B cell (primary cell): ENCODE data around the gene GRIP2. TPM values are rescaled to one million over a fixed set of nuclear protein-coding genes. Genes with fewer than 3 reads are reported as not detected.

Experiments
- ATAC-seq: fragments of 200-7000 bp; cut with Tn5 transposase; one replicate; pipeline ENCODE4 v1.10.0; 2021; ENCODE audit warnings: low read depth, mild to moderate bottlenecking, moderate number of reproducible peaks, moderate library complexity
- CTCF ChIA-PET: fragments of 350-600 bp; sonication (Branson Sonifier 250); formaldehyde crosslinking; loops from one replicate; lab custom pipeline; 2021; ENCODE audit warnings: antibody characterized with exemption, inconsistent platforms; lab: Charles Lee
- POLR2A ChIA-PET: fragments of 350-600 bp; sonication (Branson Sonifier 250); formaldehyde crosslinking; loops from one replicate; lab custom pipeline; 2021; ENCODE audit warnings: antibody characterized with exemption; lab: Charles Lee
- DNase-seq: peaks from one replicate; pipeline ENCODE4 v3.0.0; 2013
- H2AFZ ChIP-seq: 2 replicates; pipeline ENCODE4 v1.6.1; 2012; ENCODE audit warnings: mild to moderate bottlenecking, low read depth, low read length; ENCODE audit not compliant: insufficient read depth, poor library complexity, severe bottlenecking
- H3K27ac ChIP-seq, 2 donors: 1 replicate in 1 of 2; 2 replicates in 1 of 2; pipeline ENCODE4 v1.5.1; 2012 to 2013; ENCODE audit warnings: low read length in 2 of 2, mild to moderate bottlenecking in 2 of 2, moderate library complexity in 1 of 2
- H3K27me3 ChIP-seq, 4 experiments: fragments of 200-600 bp in 1 of 4; sonication (generic) in 1 of 4; replicated peaks in 1 of 4; 1 replicate in 2 of 4; 2 replicates in 2 of 4; pipeline versions ENCODE4 v1.6.1 to v1.7.0; 2013 to 2016; ENCODE audit warnings: low read length in 3 of 4, mild to moderate bottlenecking in 2 of 4, mixed read lengths in 1 of 4, moderate library complexity in 1 of 4; ENCODE audit not compliant: insufficient read depth in 4 of 4, control insufficient read depth in 3 of 4; ENCODE audit errors: control extremely low read depth in 1 of 4
- H3K36me3 ChIP-seq, 2 experiments: replicated peaks in 1 of 2; 1 replicate in 1 of 2; 2 replicates in 1 of 2; pipeline versions ENCODE4 v1.6.1 to v1.7.1; 2013; ENCODE audit warnings: low read length in 1 of 2; ENCODE audit not compliant: insufficient read depth in 2 of 2, control insufficient read depth in 1 of 2; ENCODE audit errors: control extremely low read depth in 1 of 2, extremely low read depth in 1 of 2
- H3K4me1 ChIP-seq, 2 donors: fragments of 200-600 bp in 1 of 2; sonication (generic) in 1 of 2; 1 replicate in 1 of 2; 2 replicates in 1 of 2; pipeline versions ENCODE4 v1.5.1 to v1.6.1; 2013 to 2017; ENCODE audit warnings: low read length in 2 of 2; ENCODE audit not compliant: control insufficient read depth in 2 of 2, insufficient read depth in 2 of 2
- H3K4me2 ChIP-seq: replicated peaks from 2 replicates; pipeline ENCODE3; 2012; ENCODE audit warnings: mild to moderate bottlenecking, low read depth, low read length; ENCODE audit not compliant: poor library complexity, severe bottlenecking
- H3K4me3 ChIP-seq, 5 experiments: fragments of 200-600 bp in 1 of 5; sonication (generic) in 1 of 5; 1 replicate in 3 of 5; 2 replicates in 2 of 5; pipeline versions ENCODE4 v1.5.1 to v1.7.0; 2011 to 2016; ENCODE audit warnings: low read length in 4 of 5, mild to moderate bottlenecking in 4 of 5, low read depth in 2 of 5, control low read depth in 1 of 5, moderate library complexity in 1 of 5; ENCODE audit not compliant: insufficient read depth in 1 of 5; ENCODE audit errors: control extremely low read depth in 1 of 5, extremely low read depth in 1 of 5
- H3K79me2 ChIP-seq: fragments of 200-600 bp; sonication (generic); one replicate; pipeline ENCODE4 v1.6.0; 2016; ENCODE audit warnings: low read length; ENCODE audit not compliant: control insufficient read depth, insufficient read depth
- H3K9ac ChIP-seq: fragments of 200-600 bp; sonication (generic); 2 replicates; pipeline ENCODE4 v1.6.1; 2017; ENCODE audit warnings: mild to moderate bottlenecking, low read length, moderate library complexity
- H3K9me3 ChIP-seq, 3 donors: one replicate each; pipeline versions ENCODE4 v1.6.1 to v1.7.1; 2013; ENCODE audit warnings: low read length in 2 of 3; ENCODE audit not compliant: control insufficient read depth in 2 of 3, insufficient read depth in 1 of 3; ENCODE audit errors: control extremely low read depth in 1 of 3
- H4K20me1 ChIP-seq: 2 replicates; pipeline ENCODE4 v1.6.0; 2012; ENCODE audit warnings: mild to moderate bottlenecking, low read length; ENCODE audit not compliant: insufficient read depth, control insufficient read depth, poor library complexity, severe bottlenecking
- H3K27ac Mint-ChIP-seq: one replicate; pipeline ENCODE4 v1.8.0; 2021; ENCODE audit warnings: mixed read lengths
- H3K27me3 Mint-ChIP-seq: one replicate; pipeline ENCODE4 v1.8.0; 2021; ENCODE audit warnings: mixed read lengths
- H3K4me1 Mint-ChIP-seq: one replicate; pipeline ENCODE4 v1.8.0; 2021; ENCODE audit warnings: mixed read lengths
- H3K4me3 Mint-ChIP-seq: one replicate; pipeline ENCODE4 v1.8.0; 2021; ENCODE audit warnings: mixed read lengths
- H3K9me3 Mint-ChIP-seq: one replicate; pipeline ENCODE4 v1.8.0; 2022; ENCODE audit warnings: mixed read lengths; ENCODE audit not compliant: insufficient read depth
- EZH2 ChIP-seq: IDR thresholded peaks from 2 replicates; pipeline ENCODE4 v1.6.1; 2012; ENCODE audit warnings: borderline replicate concordance, low read depth, mild to moderate bottlenecking, moderate library complexity, low read length; ENCODE audit not compliant: insufficient read depth, poor library complexity, severe bottlenecking
- WGBS: methylation state at CpG from one replicate; pipeline ENCODE4 v1.1.5; 2013; ENCODE audit warnings: missing lambda C conversion rate; ENCODE audit not compliant: insufficient coverage; 5-methylcytosine and 5-hydroxymethylcytosine counted together
- intact Hi-C: fragments of 100-400 bp; cut with micrococcal nuclease; formaldehyde crosslinking; loops from one replicate; pipeline ENCODE4 v1.10.0; 2022
- polyA plus RNA-seq: library from polyadenylated mRNA; depleted of rRNA; stranded (reverse); fragments of >200 nt; gene quantifications from 2 replicates; pipeline ENCODE4 v1.2.3, GENCODE V29; 2012
- total RNA-seq, 2 donors: library from RNA; stranded (reverse); fragments of 120-200 nt in 1 of 2; gene quantifications; 1 replicate in 1 of 2; 2 replicates in 1 of 2; pipeline versions ENCODE4 v1.2.3 to v1.2.4, GENCODE V29; 2013 to 2022
- TF ChIP-seq, protein P1 (sequence below): fragments of 200-600 bp; IDR thresholded peaks from one replicate; pipeline ENCODE4 v1.8.0; 2022; ENCODE audit warnings: antibody characterized with exemption, mild to moderate bottlenecking

Gene GRIP2
- total and polyA plus RNA-seq, 2 donors (not counting 1 experiment from before 2014, with no cell fraction given) = not detected

DNA sequence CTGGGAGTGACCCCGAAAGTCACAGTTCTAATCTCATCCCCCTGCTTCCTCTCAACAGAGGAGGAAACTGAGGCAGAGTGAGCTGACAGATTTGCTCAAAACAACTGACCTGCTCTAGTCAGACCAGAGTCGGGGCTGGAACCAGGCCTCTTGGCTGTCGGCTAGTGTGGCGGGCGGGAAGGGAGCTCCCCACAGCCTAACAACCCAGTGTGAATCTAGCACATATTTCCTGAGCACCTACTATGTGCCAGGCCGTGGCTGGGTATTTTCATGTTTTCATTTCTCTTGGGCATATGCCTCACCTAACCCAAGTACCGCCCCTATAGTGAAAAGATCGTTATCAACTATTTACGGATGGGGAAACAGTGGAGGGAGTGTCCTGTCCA is 27.2 kb downstream of the GRIP2 start:
- no peak overlapping the region for H3K4me3 Mint-ChIP-seq
- intact Hi-C loops = no loop called here
- H3K27me3 Mint-ChIP-seq = peaks cover 3% of the 10 kb centered on the region
- peaks cover 0 to 2% (median 0%) of the 10 kb centered on the region in 4 experiments for H3K27me3 ChIP-seq
- no peak overlapping the region for H3K4me2 ChIP-seq
- TF ChIP-seq, protein P1, sequence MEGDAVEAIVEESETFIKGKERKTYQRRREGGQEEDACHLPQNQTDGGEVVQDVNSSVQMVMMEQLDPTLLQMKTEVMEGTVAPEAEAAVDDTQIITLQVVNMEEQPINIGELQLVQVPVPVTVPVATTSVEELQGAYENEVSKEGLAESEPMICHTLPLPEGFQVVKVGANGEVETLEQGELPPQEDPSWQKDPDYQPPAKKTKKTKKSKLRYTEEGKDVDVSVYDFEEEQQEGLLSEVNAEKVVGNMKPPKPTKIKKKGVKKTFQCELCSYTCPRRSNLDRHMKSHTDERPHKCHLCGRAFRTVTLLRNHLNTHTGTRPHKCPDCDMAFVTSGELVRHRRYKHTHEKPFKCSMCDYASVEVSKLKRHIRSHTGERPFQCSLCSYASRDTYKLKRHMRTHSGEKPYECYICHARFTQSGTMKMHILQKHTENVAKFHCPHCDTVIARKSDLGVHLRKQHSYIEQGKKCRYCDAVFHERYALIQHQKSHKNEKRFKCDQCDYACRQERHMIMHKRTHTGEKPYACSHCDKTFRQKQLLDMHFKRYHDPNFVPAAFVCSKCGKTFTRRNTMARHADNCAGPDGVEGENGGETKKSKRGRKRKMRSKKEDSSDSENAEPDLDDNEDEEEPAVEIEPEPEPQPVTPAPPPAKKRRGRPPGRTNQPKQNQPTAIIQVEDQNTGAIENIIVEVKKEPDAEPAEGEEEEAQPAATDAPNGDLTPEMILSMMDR = no peak
- TF ChIP-seq EZH2 = no peak
- no peak overlapping the region for H3K4me3 ChIP-seq
- no peaks in the 10 kb centered on the region for H3K9me3 Mint-ChIP-seq
- H3K36me3 ChIP-seq = no peaks in the 10 kb centered on the region
- no peak overlapping the region for H2AFZ ChIP-seq
- no peaks in the 10 kb centered on the region for H4K20me1 ChIP-seq
- no peaks in the 10 kb centered on the region for H3K9me3 ChIP-seq
- no peak for DNase-seq
- H3K27ac Mint-ChIP-seq = no peak overlapping the region
- no peak overlapping the region for H3K9ac ChIP-seq
- H3K4me1 ChIP-seq = peaks cover 0 to 4% of the 10 kb centered on the region in 2 donors
- no peak overlapping the region for H3K27ac ChIP-seq
- ChIA-PET CTCF (interaction anchor here (0.9 to 1.0 kb wide), 2 partner anchors 406 to 409 kb away, joined by 3 read pairs; no protein-coding TSS in a partner anchor), POLR2A (no interaction called here)
- WGBS = 76% methylated on average over 5 of the region's 9 CpGs
- no peaks in the 10 kb centered on the region for H3K79me2 ChIP-seq
- peaks cover 2% of the 10 kb centered on the region for H3K4me1 Mint-ChIP-seq
- ATAC-seq = no peak

DNA sequence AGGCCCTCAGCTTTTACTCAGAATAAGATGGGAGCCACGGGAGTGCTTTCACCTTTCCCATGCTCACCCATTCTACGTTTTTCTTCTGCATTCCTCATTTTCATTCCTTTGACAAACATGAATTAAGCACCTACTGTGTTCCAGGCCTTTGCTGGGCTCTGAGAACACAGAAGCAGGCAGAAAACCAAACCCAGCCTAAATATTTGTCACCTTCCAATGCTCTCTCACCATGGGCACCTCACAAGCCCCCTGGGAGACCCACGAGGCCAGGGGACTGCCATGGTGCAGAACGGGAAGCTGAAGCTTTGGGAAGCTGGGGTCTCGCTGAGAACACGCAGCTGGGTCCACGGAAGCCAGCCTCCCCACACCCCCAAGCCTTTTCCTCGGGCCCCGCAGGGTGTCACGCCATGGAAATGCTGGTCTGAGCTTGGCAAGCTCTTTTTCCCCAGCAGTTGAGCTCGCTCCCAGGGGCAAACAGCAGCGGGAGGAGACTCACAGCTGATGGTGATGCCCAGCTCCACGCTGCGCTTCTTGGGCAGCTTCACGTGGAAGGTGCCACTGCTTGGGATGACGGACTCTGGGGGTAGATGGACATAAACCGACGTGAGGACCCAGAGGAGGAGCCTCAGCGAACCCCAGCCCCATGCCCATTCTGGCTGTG is 27.7 kb downstream of the GRIP2 start:
- Histone ChIP-seq H3K9ac (no peak overlapping the region), H3K36me3 (no peaks in the 10 kb centered on the region), H3K4me1 (peaks cover 0 to 4% of the 10 kb centered on the region in 2 donors), H3K27me3 (peaks cover 0 to 2% (median 0%) of the 10 kb centered on the region in 4 experiments), H3K27ac (no peak overlapping the region), H2AFZ (no peak overlapping the region), H3K9me3 (peaks cover 0 to 2% (median 0%) of the 10 kb centered on the region in 3 donors), H4K20me1 (no peaks in the 10 kb centered on the region), H3K79me2 (no peaks in the 10 kb centered on the region), H3K4me2 (no peak overlapping the region), H3K4me3 (no peak overlapping the region)
- TF ChIP-seq, protein P1 = no peak
- TF ChIP-seq EZH2 = no peak
- H3K27me3 Mint-ChIP-seq = peaks cover 5% of the 10 kb centered on the region
- DNase-seq = no peak
- no peaks in the 10 kb centered on the region for H3K9me3 Mint-ChIP-seq
- peaks cover 2% of the 10 kb centered on the region for H3K4me1 Mint-ChIP-seq
- ChIA-PET POLR2A (no interaction called here), CTCF (interaction anchor here (1.0 kb wide), 1 partner anchor 409 kb away, joined by 3 read pairs; no protein-coding TSS in a partner anchor)
- intact Hi-C loops = no loop called here
- no peak overlapping the region for H3K4me3 Mint-ChIP-seq
- ATAC-seq = no peak
- H3K27ac Mint-ChIP-seq = no peak overlapping the region
- WGBS = 87% methylated on average over 19 of the region's 19 CpGs
